Stimulated activated naive CD4-positive, alpha-beta T cell (primary cell): ENCODE measurements around the gene LGALS7B.
"Not testable (repeated sequence)": the region's sequence is repeated elsewhere in the genome, so short reads cannot be mapped to it uniquely, and the experiment has no call there.

ENCODE experiments used
- DNase-seq, 6 experiments: peaks; one replicate each; lab custom pipeline; 2025; lab: John Stamatoyannopoulos, UW

LGALS7B gene

GRCh38 chr19:38821230-38821825 is 32.3 kb downstream of the LGALS7B start:
- not testable (repeated sequence) for DNase-seq

- DNase-seq: not testable (repeated sequence)
Observed at GRCh38 chr19:38825936-38826335, 36.9 kb downstream of the LGALS7B start.

- DNase-seq: no peak
Observed at GRCh38 chr19:38826856-38827551, 38.0 kb downstream of the LGALS7B start.

GRCh38 chr19:38829203-38829602 is 40.2 kb downstream of the LGALS7B start:
- DNase-seq: not testable (repeated sequence)

- DNase-seq: no peak
Observed at GRCh38 chr19:38830039-38830733, 41.2 kb downstream of the LGALS7B start.

- DNase-seq: peak in 1 of 6 experiments; percentile 37
Observed at GRCh38 chr19:38831142-38831605, 42.2 kb downstream of the LGALS7B start.

- DNase-seq: no peak
Observed at GRCh38 chr19:38833092-38833425, 44.1 kb downstream of the LGALS7B start.

- DNase-seq: no peak
Observed at GRCh38 chr19:38834104-38834490, 45.1 kb downstream of the LGALS7B start.

- no peak for DNase-seq
Observed at GRCh38 chr19:38834590-38834989, 45.6 kb downstream of the LGALS7B start.

GRCh38 chr19:38836159-38836982 is 47.4 kb downstream of the LGALS7B start:
- no peak for DNase-seq

- DNase-seq: no peak
Observed at GRCh38 chr19:38836983-38837626, 48.1 kb downstream of the LGALS7B start.

GRCh38 chr19:38837656-38838121 is 48.7 kb downstream of the LGALS7B start:
- DNase-seq: no peak

- no peak for DNase-seq
Observed at GRCh38 chr19:38838208-38838985, 49.4 kb downstream of the LGALS7B start.

GRCh38 chr19:38838986-38839761 is 50.2 kb downstream of the LGALS7B start:
- no peak for DNase-seq

GRCh38 chr19:38839816-38840582 is 51.0 kb downstream of the LGALS7B start:
- no peak for DNase-seq

- DNase-seq: no peak
Observed at GRCh38 chr19:38840583-38840968, 51.6 kb downstream of the LGALS7B start.
